Measurements from ENCODE around the gene LRP3. TPM values are rescaled to one million over a fixed set of nuclear protein-coding genes. Genes with fewer than 3 reads are reported as not detected.

The LRP3 gene
- polyA plus RNA-seq, 3 donors, result 1.4 to 11.9 (median 4.1) TPM

DNA sequence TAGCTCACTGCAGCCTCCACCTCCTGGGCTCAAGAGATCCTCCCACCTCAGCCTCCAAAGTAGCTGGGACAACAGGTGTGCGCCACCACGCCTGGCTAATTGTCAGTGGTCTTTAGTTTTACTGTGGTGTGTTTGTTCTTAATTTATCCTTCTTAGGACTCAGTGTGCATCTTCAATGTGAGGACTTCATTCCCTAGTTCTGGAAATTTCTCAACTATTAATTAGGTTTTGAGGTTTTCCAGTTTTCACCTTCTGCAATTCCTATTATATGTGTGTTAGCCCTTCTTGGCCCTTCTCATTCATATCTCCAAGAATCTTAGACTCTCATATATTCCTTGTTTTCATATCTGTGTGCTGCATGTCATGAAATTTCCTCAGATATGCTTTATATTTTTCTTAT is 63.7 kb downstream of the LRP3 start:
- Histone ChIP-seq H3K4me1 (ENCODE audit: control insufficient read depth in 1 of 2, insufficient read depth in 2 of 2, low read length in 2 of 2) (peaks cover 59 to 60% of the 10 kb centered on the region in 2 donors), H3K4me3 (replicated peaks in 1 of 3; ENCODE audit: low read depth in 2 of 3, low read length in 3 of 3) (no peak overlapping the region), H3K9me3 (replicated peaks in 1 of 2; ENCODE audit: control insufficient read depth in 1 of 2, insufficient read depth in 1 of 2, low read length in 2 of 2) (peaks cover 0 to 4% of the 10 kb centered on the region in 2 donors), H3K79me2 (ENCODE audit: insufficient read depth, low read length) (no peaks in the 10 kb centered on the region), H3K27ac (ENCODE audit: low read depth in 1 of 2, low read length in 2 of 2) (no peak overlapping the region), H4K20me1 (ENCODE audit: insufficient read depth, low read length) (no peaks in the 10 kb centered on the region), H3K36me3 (replicated peaks in 1 of 2; ENCODE audit: control insufficient read depth in 1 of 2, insufficient read depth in 2 of 2, low read length in 2 of 2) (no peaks in the 10 kb centered on the region), H3K4me2 (replicated peaks; ENCODE audit: extremely low read depth, low read length, poor library complexity, severe bottlenecking) (no peak overlapping the region), H3K27me3 (ENCODE audit: control insufficient read depth in 2 of 2, insufficient read depth in 2 of 2, low read length in 2 of 2) (no peaks in the 10 kb centered on the region), H2AFZ (ENCODE audit: insufficient read depth, low read depth, low read length, poor library complexity, severe bottlenecking) (no peak overlapping the region), H3K9ac (ENCODE audit: insufficient read depth, low read length, poor library complexity, severe bottlenecking) (no peak overlapping the region)
- H3K4me3 Mint-ChIP-seq, result no peak overlapping the region
- H3K36me3 Mint-ChIP-seq, result no peaks in the 10 kb centered on the region
- no CpG with 5 or more reads among the region's 2 CpGs for WGBS (ENCODE audit: insufficient coverage)
- H3K4me1 Mint-ChIP-seq, result peaks cover 55% of the 10 kb centered on the region
- TF ChIP-seq, protein P1, sequence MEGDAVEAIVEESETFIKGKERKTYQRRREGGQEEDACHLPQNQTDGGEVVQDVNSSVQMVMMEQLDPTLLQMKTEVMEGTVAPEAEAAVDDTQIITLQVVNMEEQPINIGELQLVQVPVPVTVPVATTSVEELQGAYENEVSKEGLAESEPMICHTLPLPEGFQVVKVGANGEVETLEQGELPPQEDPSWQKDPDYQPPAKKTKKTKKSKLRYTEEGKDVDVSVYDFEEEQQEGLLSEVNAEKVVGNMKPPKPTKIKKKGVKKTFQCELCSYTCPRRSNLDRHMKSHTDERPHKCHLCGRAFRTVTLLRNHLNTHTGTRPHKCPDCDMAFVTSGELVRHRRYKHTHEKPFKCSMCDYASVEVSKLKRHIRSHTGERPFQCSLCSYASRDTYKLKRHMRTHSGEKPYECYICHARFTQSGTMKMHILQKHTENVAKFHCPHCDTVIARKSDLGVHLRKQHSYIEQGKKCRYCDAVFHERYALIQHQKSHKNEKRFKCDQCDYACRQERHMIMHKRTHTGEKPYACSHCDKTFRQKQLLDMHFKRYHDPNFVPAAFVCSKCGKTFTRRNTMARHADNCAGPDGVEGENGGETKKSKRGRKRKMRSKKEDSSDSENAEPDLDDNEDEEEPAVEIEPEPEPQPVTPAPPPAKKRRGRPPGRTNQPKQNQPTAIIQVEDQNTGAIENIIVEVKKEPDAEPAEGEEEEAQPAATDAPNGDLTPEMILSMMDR (IDR thresholded peaks at IDR 0.05), result no peak
- H3K9me3 Mint-ChIP-seq, result peaks cover 0 to 5% (median 2%) of the 10 kb centered on the region in 7 donors
- DNase-seq, result no peak
- intact Hi-C loops (cut with micrococcal nuclease), result no loop called here
- no peak overlapping the region for H3K27ac Mint-ChIP-seq
- peaks cover 0 to 2% (median 0%) of the 10 kb centered on the region in 3 donors for H3K27me3 Mint-ChIP-seq (ENCODE audit: low read depth in 3 of 3)

Other genes starting within 250 kb of the LRP3 start
- gene CEP89, start 222.4 kb upstream of the LRP3 start, polyA plus RNA-seq, result 1 to 10 TPM; 4.6 to 6.5 (median 4.7) TPM
- 1 to 10 TPM in 2 of 3 donors, under 1 TPM in 1; 0.61 to 4.2 (median 2.3) TPM for gene FAAP24, start 222.1 kb upstream of the LRP3 start, polyA plus RNA-seq
- under 1 TPM; 0.16 to 0.93 (median 0.51) TPM for gene RHPN2, start 129.4 kb upstream of the LRP3 start, polyA plus RNA-seq
- gene GPATCH1, start 113.1 kb upstream of the LRP3 start, polyA plus RNA-seq, result 1 to 10 TPM; 1.4 to 6.8 (median 4.0) TPM
- not detected for gene WDR88, start 62.2 kb upstream of the LRP3 start, polyA plus RNA-seq
- under 1 TPM in 1 of 3 donors, not detected in 2; 0.52 TPM for gene SLC7A10, start 31.5 kb downstream of the LRP3 start, polyA plus RNA-seq
- 10 to 100 TPM; 17.9 to 76.3 (median 47.5) TPM for gene CEBPA, start 108.2 kb downstream of the LRP3 start, polyA plus RNA-seq
- gene CEBPG, start 179.4 kb downstream of the LRP3 start, polyA plus RNA-seq, result 10 to 100 TPM; 16.8 to 18.3 (median 17.8) TPM

Measured in CD14-positive monocyte (primary cell).